Fibroblast of peridontal ligament (primary cell): ENCODE measurements around the gene DKKL1.
A peak's percentile ranks its signal among the peaks of the same experiment; 100 is the strongest.
"Not testable (repeated sequence)": the region's sequence is repeated elsewhere in the genome, so short reads cannot be mapped to it uniquely, and the experiment has no call there.

Experiments
- DNase-seq: peaks from one replicate; pipeline ENCODE4 v3.0.0-alpha.2; 2010; ENCODE audit errors: extremely low read depth

The DKKL1 gene

DNA sequence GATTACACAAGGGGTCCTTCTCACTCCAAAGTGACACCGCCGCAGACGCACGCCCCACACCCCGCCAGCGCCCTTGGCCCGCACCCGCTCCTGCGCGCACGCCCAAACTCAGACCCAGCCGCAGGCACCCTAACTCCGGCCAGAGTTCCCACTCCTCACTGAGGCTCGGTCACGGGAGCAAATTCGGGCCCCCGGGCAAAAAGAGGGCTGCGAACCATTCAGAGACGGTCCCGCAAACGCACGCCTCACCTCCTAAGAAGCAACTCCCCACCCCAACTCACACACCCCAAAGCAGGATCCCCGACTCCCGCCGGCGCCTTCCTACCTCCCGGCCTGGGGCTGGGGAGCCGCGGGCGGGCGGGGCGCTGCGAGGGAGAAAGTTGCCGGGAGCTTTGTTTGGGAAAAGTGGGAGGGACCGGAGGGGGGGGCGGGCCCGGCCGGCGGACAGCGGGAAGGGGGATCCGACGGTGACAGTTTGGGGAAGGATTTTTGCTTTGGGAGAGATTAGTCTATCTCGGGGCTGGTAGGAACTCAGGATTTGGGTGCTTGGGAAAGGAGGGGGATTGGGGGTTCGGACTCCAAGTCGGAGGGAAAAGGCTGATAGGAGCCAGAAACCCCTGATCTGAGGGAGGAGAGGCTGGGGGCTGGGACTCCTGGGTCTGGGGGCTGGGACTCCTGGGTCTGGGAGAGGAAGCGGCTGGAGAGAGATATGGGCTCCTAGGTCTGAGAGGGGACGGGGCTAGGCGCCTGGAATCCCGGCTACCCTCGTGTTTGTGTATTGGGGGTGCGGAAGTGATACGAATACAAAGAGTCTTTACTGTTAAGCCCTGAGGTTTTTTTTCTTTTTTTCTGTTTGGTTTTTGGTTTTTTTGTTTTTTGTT is 1.4 kb upstream of the DKKL1 start, which contains the start of gene TEAD2:
Gene TEAD2, minus strand, starts transcription at position 369 of the 881 bp plus-strand sequence. CDS start 2,341 bp downstream, outside the sequence.
- DNase-seq: peak; percentile 34

- no peak for DNase-seq
These were observed 779 bp upstream of the DKKL1 start for GRCh38 chr19:49362929-49363267.

DNA sequence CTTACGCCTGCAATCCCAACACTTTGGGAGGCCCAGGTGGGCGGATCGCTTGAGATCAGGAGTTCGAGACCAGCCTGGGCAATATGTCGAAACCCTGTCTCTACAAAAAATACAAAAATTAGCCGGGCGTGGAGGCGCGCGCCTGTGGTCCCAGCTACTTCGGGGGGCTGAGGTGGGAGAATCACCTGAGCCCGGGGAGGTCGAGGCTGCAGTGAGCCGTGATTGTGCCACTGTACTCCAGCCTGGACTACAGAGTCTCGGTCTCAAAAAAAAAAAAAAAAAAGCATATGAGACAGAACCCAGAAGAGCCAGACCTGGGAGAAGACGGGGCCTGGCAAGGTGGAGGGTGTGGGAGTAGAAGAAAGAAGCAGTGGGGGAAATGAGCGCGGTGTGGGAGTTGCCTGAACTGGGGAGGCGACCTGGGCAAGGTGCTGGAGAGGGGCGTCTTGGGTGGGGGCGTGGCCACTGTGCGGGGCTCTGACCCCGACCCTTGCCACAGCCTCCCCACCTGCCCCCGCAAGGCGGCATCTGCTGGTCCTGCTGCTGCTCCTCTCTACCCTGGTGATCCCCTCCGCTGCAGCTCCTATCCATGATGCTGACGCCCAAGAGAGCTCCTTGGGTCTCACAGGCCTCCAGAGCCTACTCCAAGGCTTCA is 533 bp downstream of the DKKL1 start:
- no peak for DNase-seq

DNA sequence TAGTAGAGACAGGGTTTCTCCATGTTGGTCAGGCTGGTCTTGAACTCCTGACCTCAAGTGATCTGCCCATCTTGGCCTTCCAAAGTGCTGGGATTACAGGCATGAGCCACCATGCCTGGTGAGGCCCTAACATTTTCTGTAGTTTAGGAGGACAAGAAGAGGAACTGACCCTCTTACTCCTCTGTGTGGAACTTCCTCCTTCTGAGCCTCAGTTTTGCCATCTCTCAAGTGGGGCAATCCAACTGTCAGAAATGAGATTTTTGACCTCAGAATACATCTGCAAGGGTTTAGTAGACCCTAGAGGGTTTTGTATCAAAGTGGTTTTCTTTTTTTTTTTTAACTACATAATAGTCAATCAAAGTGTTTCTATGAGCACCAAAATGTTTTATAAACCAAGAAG is 2.4 kb downstream of the DKKL1 start:
- DNase-seq: no peak

- DNase-seq: no peak
These were observed 5.2 kb downstream of the DKKL1 start for GRCh38 chr19:49368711-49369358.

- DNase-seq: no peak
These were observed 7.5 kb downstream of the DKKL1 start for GRCh38 chr19:49371184-49371583.

- DNase-seq: not testable (repeated sequence)
These were observed 9.5 kb downstream of the DKKL1 start for GRCh38 chr19:49373174-49373573.

GRCh38 chr19:49374665-49375434 is 11.2 kb downstream of the DKKL1 start:
- no peak for DNase-seq

- peak; percentile 12 for DNase-seq
These were observed 14.8 kb downstream of the DKKL1 start for GRCh38 chr19:49378512-49378911.

GRCh38 chr19:49380391-49380790 is 16.7 kb downstream of the DKKL1 start:
- no peak for DNase-seq

- DNase-seq: no peak
These were observed 19.0 kb downstream of the DKKL1 start for GRCh38 chr19:49382639-49383038.

DNA sequence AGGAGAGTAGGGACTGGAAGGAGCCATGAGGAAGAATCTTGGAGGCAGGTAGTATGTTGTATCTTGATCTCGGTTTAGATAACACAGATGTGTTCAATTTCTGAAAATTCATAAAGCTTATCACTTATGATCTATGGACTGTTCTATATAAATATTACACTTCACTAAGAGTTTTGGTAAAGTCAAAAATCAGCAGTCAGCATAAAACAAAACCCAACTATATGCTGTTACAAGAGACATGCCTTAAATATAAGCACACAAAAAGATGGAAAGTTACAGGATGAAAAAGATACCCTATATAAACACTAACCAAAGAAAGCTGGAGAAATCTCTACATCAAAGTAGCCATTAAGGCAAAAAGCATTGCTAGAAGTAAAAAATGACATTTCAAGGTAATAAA is 19.9 kb downstream of the DKKL1 start:
- no peak for DNase-seq

- no peak for DNase-seq
These were observed 24.3 kb downstream of the DKKL1 start, which contains the start of gene KASH5 for GRCh38 chr19:49387936-49388372. Gene KASH5, plus strand, starts transcription at chr19:49388249. Its CDS starts 2,635 bp downstream, at chr19:49390884.

DNA sequence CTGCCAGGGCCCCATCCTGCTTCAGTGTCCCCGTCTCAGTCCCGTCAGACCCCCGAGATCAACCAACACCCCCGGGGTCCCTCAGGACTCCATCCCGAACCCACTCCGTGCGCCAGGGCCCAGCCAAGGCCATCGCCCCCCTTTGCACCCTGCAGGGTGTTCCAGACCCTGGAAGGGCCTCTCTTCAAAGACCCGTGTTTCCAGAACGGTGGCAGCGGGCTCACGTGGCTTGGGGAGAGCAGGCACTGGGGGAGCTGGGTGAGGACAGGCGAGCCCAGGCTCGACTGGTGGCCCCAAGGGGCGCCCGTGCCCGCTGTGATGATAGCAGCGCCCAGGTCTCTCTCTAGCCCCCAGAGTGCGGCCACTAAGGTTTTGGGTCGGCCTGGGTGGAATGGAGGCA is 25.7 kb downstream of the DKKL1 start:
- no peak for DNase-seq

DNA sequence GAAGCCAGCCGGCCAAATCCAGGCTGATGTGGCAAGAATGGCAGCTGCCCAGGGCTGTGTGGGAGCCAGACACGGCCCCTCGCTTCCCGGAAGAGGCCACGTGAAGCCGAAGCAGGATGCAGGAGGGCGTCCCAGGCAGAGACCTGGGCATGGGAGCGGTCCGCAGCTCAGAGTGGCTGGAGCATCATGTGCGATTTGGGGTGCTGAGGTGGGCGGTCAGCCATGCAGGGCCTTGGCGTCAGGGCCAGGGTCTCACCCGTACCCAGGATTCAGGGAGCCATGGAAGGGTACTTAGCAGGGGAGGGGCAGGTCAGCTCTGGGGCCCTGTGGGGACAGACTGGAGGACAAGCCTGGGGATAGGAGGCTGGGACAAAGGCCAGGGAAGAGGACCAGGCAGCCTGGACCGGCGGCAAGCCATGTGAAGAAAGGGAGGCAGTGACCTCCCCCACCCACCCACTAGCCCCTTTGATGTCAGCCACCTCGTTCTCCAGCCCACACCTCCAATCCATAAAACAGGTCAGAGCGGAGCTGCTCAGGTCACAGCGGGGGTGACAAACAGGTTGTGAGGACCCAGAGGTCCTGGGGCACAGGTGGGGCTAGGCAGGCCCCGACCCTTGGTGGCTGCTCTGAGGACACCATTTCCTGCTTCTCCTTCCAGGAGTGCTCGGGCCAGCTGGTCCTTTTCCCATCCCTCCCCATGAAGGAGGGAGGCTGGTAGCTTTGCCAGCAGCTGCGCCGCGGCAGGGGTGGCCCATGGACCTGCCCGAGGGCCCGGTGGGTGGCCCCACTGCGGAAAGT is 26.7 kb downstream of the DKKL1 start:
- DNase-seq: no peak

GRCh38 chr19:49390929-49391359 is 27.3 kb downstream of the DKKL1 start:
- no peak for DNase-seq

DNA sequence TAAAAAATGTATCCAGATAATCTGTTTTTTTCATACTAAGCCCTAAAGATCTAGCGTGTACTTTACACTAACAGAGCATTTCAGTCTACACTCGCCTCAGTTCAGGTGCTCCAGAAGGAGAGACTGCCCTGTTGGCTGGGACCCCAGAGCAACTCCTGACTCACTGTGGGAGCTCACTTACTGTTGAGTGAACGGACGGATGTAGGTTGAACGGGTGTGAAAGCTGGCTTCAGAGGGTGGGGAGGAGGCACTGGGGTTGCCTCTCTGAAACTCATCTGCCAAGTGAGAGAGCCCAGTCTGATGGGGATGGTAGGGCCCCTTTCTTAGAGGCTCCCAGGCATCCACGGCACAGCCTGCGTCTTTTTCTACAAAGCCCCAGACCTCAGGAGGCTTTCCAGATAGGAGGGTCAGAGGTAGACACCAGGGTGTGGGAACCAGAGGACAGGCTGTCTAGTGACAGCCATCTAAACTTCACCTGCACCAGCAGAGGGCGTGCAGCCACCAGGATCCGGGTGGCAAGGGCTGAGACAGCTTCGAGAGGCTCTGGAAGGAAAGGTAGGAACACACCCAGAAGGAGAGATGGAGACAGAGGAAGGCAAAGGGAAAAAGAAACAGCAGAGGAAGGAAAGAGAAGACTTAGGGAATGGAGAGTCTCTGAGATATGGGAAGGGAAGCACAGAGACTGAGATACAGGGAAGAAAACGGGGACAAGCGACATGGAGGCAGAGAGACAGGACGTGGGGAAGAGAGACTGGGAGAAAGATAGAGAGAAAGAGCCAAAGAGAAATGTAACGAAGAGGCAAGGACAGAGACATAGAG is 28.1 kb downstream of the DKKL1 start:
- DNase-seq: peak; percentile 60

DNA sequence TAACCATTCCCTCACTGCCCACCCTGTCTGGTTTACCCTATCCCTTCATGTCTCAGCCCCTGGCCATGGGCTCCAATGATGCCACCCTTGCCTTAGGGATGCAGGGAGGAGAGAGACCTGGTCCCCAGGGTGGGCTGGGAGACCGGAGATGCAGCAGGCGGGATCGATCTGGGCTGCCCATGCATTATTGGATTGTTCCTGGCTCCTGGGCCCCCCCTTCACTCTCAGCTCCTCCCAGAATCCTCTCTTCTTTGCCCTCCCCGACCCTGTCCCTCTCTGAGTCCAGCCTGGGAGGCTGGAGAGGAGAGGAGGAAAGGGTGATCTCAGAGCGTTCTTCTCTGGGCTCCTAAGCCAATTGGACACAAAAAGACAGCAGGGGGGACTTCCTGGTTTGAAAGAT is 30.2 kb downstream of the DKKL1 start:
- DNase-seq: no peak

DNA sequence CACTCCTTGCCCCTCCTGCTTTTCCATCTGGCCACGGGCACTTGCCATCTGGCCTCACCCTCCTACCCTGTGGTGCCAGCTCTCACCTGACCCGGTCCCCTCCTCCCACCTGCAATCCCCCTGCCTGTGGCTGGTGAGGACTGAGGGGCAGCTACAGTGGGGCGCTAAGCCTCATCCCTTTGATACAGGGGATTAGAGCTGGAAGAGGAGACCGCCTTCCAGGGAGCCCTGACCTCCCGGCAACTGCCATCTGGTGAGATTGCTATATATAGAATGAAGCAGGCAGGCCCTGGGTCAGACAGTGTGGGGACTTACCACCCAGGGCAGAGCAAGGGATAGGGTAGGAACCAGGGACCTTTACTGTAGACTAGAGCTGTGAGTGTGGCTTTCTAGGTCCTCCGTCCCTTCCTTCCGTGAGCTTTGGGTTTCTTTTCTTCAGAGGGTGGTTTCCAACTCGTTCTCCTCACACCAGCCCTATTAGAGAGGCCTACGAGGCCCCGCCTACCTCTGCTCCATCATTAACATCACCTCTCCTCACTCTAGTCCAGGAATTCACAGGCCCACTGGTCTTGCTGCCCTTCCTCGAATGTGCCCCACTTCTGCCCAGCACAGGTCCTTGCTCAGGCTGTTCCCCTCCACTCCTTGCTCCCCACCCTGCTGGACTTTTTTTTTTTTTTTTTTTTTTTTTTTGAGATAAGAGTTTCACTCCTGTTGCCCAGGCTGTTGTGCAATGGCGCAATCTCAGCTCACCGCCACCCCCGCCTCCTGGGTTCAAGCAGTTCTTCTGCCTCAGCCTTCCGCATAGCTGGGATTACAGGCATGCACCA is 32.1 kb downstream of the DKKL1 start:
- no peak for DNase-seq
